ENCODE results near the gene IZUMO1.
A peak's percentile ranks its signal among the peaks of the same experiment; 100 is the strongest.

The IZUMO1 gene

DNA sequence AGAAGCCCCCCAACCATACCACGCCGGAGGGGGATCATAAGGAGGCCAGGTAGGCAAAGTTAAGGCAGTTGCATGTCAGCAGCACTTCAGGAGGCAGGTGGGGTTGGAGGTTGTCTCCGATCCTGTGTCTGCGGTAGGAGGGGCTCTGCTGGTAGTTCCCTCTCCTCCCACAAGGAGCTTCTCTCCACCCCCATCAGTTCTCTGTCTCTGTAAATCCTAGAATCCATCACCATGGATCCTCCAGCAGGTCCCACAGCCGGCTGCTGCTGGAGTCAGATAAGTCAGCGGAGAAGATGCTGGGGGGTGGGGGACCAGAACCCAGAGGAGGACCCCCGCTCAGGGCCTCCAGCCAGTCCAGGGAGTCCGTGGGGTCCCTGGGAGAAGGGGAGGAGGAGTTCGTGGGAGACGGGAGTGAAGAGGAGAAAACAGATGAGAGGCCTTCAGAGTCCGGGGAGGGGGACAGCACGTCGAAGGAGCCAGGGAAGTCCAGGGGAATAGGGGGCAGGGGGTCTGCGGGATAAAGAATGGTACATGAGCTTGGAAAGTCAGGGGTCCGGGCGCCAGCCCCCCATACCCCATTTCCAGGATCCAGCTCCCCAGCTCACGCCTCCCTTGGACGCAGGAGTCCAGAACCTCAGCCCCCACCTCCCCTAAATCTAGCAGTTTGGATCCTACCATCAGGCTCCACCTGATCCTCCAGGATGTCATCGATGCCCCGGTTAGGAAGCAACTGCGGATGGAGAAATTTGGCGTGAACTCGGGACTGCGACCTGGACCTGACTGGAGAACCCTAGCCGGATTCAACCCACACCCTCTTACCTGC is 33.5 kb downstream of the IZUMO1 start:
- Histone ChIP-seq H3K27ac (no peak overlapping the region), H3K4me3 (IDR thresholded peaks at IDR 0.05; ENCODE audit: insufficient read depth, low read depth, low read length) (no peak overlapping the region), H4K20me1 (ENCODE audit: insufficient read depth) (no peaks in the 10 kb centered on the region), H2AFZ (ENCODE audit: low read depth) (peak overlapping the region; percentile 92), H3K27me3 (ENCODE audit: insufficient read depth, low read depth) (no peaks in the 10 kb centered on the region; the same call in 1 of the 2 replicates), H3K36me3 (ENCODE audit: insufficient read depth) (no peaks in the 10 kb centered on the region), H3K9ac (no peak overlapping the region), H3K4me1 (ENCODE audit: low read depth, poor library complexity, severe bottlenecking) (peaks cover 11% of the 10 kb centered on the region), H3K79me2 (ENCODE audit: insufficient read depth, low read depth) (no peaks in the 10 kb centered on the region), H3K4me2 (peak overlapping the region; percentile 78)
- no peak for TF ChIP-seq CTCF (conservative IDR thresholded peaks at IDR 0.05; ENCODE audit: low read depth, low read length)

DNA sequence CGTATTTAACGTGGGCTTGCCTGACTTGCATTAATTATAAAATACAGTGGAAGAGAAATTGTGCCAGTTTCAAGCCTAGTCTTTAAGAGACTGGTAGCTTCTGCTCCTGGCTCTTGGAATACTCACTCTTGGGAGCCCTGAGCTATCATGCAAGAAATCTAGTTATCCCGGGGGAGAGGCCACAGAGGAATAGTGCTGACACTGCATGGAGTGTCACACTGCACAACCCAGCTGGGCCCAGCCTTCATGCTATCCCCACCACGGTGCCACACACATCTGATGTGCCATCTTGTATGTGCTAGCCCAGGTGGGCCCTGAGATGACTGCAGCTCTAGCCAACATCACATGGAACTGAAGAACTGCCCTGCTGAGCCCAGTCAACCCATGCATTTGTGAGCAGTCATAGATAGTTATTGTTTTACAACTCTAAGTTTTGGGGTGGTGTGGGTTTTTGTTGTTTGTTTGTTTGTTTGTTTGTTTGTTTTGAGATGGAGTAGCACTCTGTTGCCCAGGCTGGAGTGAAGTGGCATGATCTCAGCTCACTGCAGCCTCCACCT is 35.5 kb downstream of the IZUMO1 start:
- Histone ChIP-seq H3K4me3 (IDR thresholded peaks at IDR 0.05; ENCODE audit: insufficient read depth, low read depth, low read length) (no peak overlapping the region), H3K79me2 (ENCODE audit: insufficient read depth, low read depth) (no peaks in the 10 kb centered on the region), H3K4me1 (ENCODE audit: low read depth, poor library complexity, severe bottlenecking) (peaks cover 11% of the 10 kb centered on the region), H3K27ac (no peak overlapping the region), H3K36me3 (ENCODE audit: insufficient read depth) (no peaks in the 10 kb centered on the region), H2AFZ (ENCODE audit: low read depth) (no peak overlapping the region), H3K4me2 (no peak overlapping the region), H3K27me3 (ENCODE audit: insufficient read depth, low read depth) (no peaks in the 10 kb centered on the region; the same call in 1 of the 2 replicates), H4K20me1 (ENCODE audit: insufficient read depth) (no peaks in the 10 kb centered on the region), H3K9ac (no peak overlapping the region)
- TF ChIP-seq CTCF (conservative IDR thresholded peaks at IDR 0.05; ENCODE audit: low read depth, low read length), result no peak

- Histone ChIP-seq H2AFZ (ENCODE audit: low read depth) (no peak overlapping the region), H3K4me2 (no peak overlapping the region), H3K79me2 (ENCODE audit: insufficient read depth, low read depth) (no peaks in the 10 kb centered on the region), H4K20me1 (ENCODE audit: insufficient read depth) (no peaks in the 10 kb centered on the region), H3K4me1 (ENCODE audit: low read depth, poor library complexity, severe bottlenecking) (peaks cover 6% of the 10 kb centered on the region), H3K27ac (no peak overlapping the region), H3K9ac (no peak overlapping the region), H3K27me3 (ENCODE audit: insufficient read depth, low read depth) (peaks cover 12% of the 10 kb centered on the region; the same call in 1 of the 2 replicates), H3K36me3 (ENCODE audit: insufficient read depth) (no peaks in the 10 kb centered on the region), H3K4me3 (IDR thresholded peaks at IDR 0.05; ENCODE audit: insufficient read depth, low read depth, low read length) (no peak overlapping the region)
- TF ChIP-seq CTCF (conservative IDR thresholded peaks at IDR 0.05; ENCODE audit: low read depth, low read length), result no peak
Measured at GRCh38 chr19:48708471-48708870, 38.2 kb downstream of the IZUMO1 start.

DNA sequence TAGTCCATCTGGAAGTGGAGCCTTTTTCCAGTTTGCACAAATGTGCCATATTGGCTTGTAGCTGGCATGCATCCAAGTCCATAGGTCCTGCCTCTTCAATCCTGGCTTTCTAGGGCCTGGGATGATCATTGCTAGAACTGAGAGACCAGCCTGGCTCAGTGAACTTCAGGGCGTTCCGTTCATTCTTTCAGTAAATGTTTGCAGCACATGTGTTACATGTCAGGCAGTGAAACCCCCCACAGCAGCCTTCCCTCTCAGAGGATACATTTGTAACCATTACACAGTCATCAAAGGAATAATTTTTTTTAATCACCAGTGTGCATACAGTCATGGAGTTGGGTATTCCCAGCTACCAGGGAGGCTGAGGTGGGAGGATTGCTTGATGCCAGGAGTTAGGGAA is 41.3 kb downstream of the IZUMO1 start:
- Histone ChIP-seq H3K4me2 (no peak overlapping the region), H4K20me1 (ENCODE audit: insufficient read depth) (no peaks in the 10 kb centered on the region), H3K27ac (no peak overlapping the region), H3K36me3 (ENCODE audit: insufficient read depth) (no peaks in the 10 kb centered on the region), H3K4me1 (ENCODE audit: low read depth, poor library complexity, severe bottlenecking) (no peaks in the 10 kb centered on the region), H3K4me3 (IDR thresholded peaks at IDR 0.05; ENCODE audit: insufficient read depth, low read depth, low read length) (no peak overlapping the region), H3K79me2 (ENCODE audit: insufficient read depth, low read depth) (no peaks in the 10 kb centered on the region), H2AFZ (ENCODE audit: low read depth) (no peak overlapping the region), H3K27me3 (ENCODE audit: insufficient read depth, low read depth) (peaks cover 16% of the 10 kb centered on the region), H3K9ac (no peak overlapping the region)
- TF ChIP-seq CTCF (conservative IDR thresholded peaks at IDR 0.05; ENCODE audit: low read depth, low read length), result no peak

All from KMS-11 (cell line).